Spleen (tissue), 11 donors: ENCODE measurements around the gene NIPSNAP2. TPM values are rescaled to one million over a fixed set of nuclear protein-coding genes. Genes with fewer than 3 reads are reported as not detected.

Source experiments
- DNase-seq: peaks from one replicate; pipeline ENCODE4 v3.0.0-alpha.2; 2020
- H3K27ac ChIP-seq, 8 donors: fragments of 200-600 bp; sonication (generic) in 7 of 8; 1 replicate in 4 of 8; 2 replicates in 4 of 8; pipeline versions ENCODE4 v1.5.0 to v1.8.0; 2016 to 2021; ENCODE audit warnings: inconsistent platforms in 4 of 8, mild to moderate bottlenecking in 4 of 8, moderate library complexity in 1 of 8
- H3K27me3 ChIP-seq, 7 donors: fragments of 200-600 bp; sonication (generic) in 6 of 7; replicated peaks in 1 of 7; 1 replicate in 4 of 7; 2 replicates in 3 of 7; pipeline versions ENCODE4 v1.5.0 to v1.8.0; 2016 to 2021; ENCODE audit warnings: inconsistent platforms in 3 of 7, mild to moderate bottlenecking in 1 of 7
- H3K36me3 ChIP-seq, 6 donors: fragments of 200-600 bp; sonication (generic) in 5 of 6; 1 replicate in 4 of 6; 2 replicates in 2 of 6; pipeline versions ENCODE4 v1.5.0 to v1.8.0; 2016 to 2021; ENCODE audit warnings: inconsistent platforms in 2 of 6
- H3K4me1 ChIP-seq, 6 donors: fragments of 200-600 bp; sonication (generic) in 5 of 6; 1 replicate in 3 of 6; 2 replicates in 3 of 6; pipeline versions ENCODE4 v1.5.0 to v1.8.0; 2016 to 2021; ENCODE audit warnings: inconsistent platforms in 3 of 6
- H3K4me3 ChIP-seq, 8 donors: fragments of 200-600 bp; sonication (generic) in 7 of 8; 1 replicate in 4 of 8; 2 replicates in 4 of 8; pipeline versions ENCODE4 v1.5.0 to v1.8.0; 2016 to 2021; ENCODE audit warnings: inconsistent platforms in 4 of 8, mild to moderate bottlenecking in 4 of 8, moderate library complexity in 2 of 8
- H3K9me3 ChIP-seq, 8 donors: fragments of 200-600 bp; sonication (generic) in 7 of 8; 1 replicate in 4 of 8; 2 replicates in 4 of 8; pipeline versions ENCODE4 v1.5.0 to v1.8.0; 2016 to 2021; ENCODE audit warnings: inconsistent platforms in 4 of 8
- CTCF ChIP-seq, 11 experiments: fragments of 200-600 bp in 7 of 11; fragments of 450-650 bp in 4 of 11; sonication (generic) in 4 of 11; IDR thresholded peaks in 8 of 11; conservative IDR thresholded peaks in 3 of 11; 1 replicate in 7 of 11; 2 replicates in 4 of 11; pipeline versions ENCODE4 v1.4.0 to v1.8.0; 2016 to 2021; ENCODE audit warnings: antibody characterized with exemption in 11 of 11, inconsistent platforms in 4 of 11, mild to moderate bottlenecking in 1 of 11
- POLR2A ChIP-seq, 3 donors: fragments of 450-650 bp; IDR thresholded peaks; one replicate each; pipeline ENCODE4 v1.5.1; 2017; ENCODE audit warnings: antibody characterized with exemption in 3 of 3, mild to moderate bottlenecking in 1 of 3
- POLR2AphosphoS5 ChIP-seq, 3 donors: sonication (generic); formaldehyde crosslinking; IDR thresholded peaks; one replicate each; pipeline ENCODE4 v1.5.1; 2017; ENCODE audit warnings: antibody characterized with exemption in 3 of 3
- WGBS, 5 donors: extraction: QIAGEN DNeasy Blood & Tissue Kit in 3 of 5; methylation state at CpG; one replicate each; pipeline versions ENCODE4 v1.1.5 to v1.1.7; 2013 to 2018; 5-methylcytosine and 5-hydroxymethylcytosine counted together
- intact Hi-C: fragments of 100-400 bp; cut with DNase I; formaldehyde crosslinking; loops from one replicate; pipeline ENCODE4 v1.15.0; 2023; ENCODE audit warnings: low total_unique reads
- polyA plus RNA-seq, 3 donors: library from polyadenylated mRNA; stranded (reverse); fragments of 200-250 nt; gene quantifications; one replicate each; pipeline ENCODE4 v1.2.1, GENCODE V29; 2013
- total RNA-seq, 7 donors: library from RNA; depleted of rRNA in 3 of 7; stranded (reverse); fragments of >200 nt in 3 of 7; fragmentation: NEBNext Ultra II Directional in 4 of 7; extraction: Animal tissue kit (Norgen Biotek cat#: 25700) in 4 of 7; gene quantifications; one replicate each; pipeline versions ENCODE4 v1.1.0 to v1.2.1, GENCODE V29; 2016 to 2021
- donor health status: healthy with polysubstance abuse.
- donor health status: DM: no; HTN: no; CAD: no; lungs with moderate emphysema.
- donor health status: DM: no; HTN: no; CAD: no.
- donor health status: Bipolar disorder and iron deficiency.
- donor health status: healthy.
- donor health status: DM: no; HTN: no; CAD: no.
- donor health status: DM: yes; HTN: yes; CAD: no.

Gene NIPSNAP2
- total and polyA plus RNA-seq, 10 donors: 26.8 to 54.1 (median 36.0) TPM

- H3K36me3 ChIP-seq: peaks cover 0 to 46% (median 0%) of the 10 kb centered on the region in 6 donors
- H3K27me3 ChIP-seq: no peaks in the 10 kb centered on the region
- H3K4me1 ChIP-seq: no peaks in the 10 kb centered on the region
- H3K27ac ChIP-seq: no peak overlapping the region
- DNase-seq: no peak
- intact Hi-C loops: no loop called here
- H3K9me3 ChIP-seq: peaks cover 0 to 63% (median 37%) of the 10 kb centered on the region in 8 donors
- WGBS, 5 donors: 71 to 80% (median 74%) methylated on average over 5 of the region's 5 CpGs
- H3K4me3 ChIP-seq: no peak overlapping the region
- TF ChIP-seq CTCF (IDR thresholded peaks at IDR 0.05 in 8 of 11, conservative IDR thresholded peaks at IDR 0.05 in 3 of 11): no peak
- no peak for TF ChIP-seq POLR2A (IDR thresholded peaks at IDR 0.05)
- TF ChIP-seq POLR2AphosphoS5 (IDR thresholded peaks at IDR 0.05): no peak
Observed at GRCh38 chr7:55931421-55932151, 32.8 kb upstream of the NIPSNAP2 start.

- no peaks in the 10 kb centered on the region for H3K4me1 ChIP-seq
- intact Hi-C loops: no loop called here
- no peak for DNase-seq
- peaks cover 6 to 100% (median 88%) of the 10 kb centered on the region in 8 donors for H3K9me3 ChIP-seq
- H3K36me3 ChIP-seq: peaks cover 0 to 33% (median 3%) of the 10 kb centered on the region in 6 donors
- H3K27ac ChIP-seq: no peak overlapping the region
- H3K4me3 ChIP-seq: no peak overlapping the region
- H3K27me3 ChIP-seq: no peaks in the 10 kb centered on the region
- WGBS, 5 donors: 87 to 93% (median 89%) methylated on average over 7 of the region's 7 CpGs
- no peak for TF ChIP-seq POLR2AphosphoS5 (IDR thresholded peaks at IDR 0.05)
- TF ChIP-seq CTCF (IDR thresholded peaks at IDR 0.05 in 8 of 11, conservative IDR thresholded peaks at IDR 0.05 in 3 of 11): no peak
Observed at GRCh38 chr7:55939514-55940123, 24.8 kb upstream of the NIPSNAP2 start.

- 67 to 85% (median 73%) methylated on average over 5 of the region's 5 CpGs for WGBS, 5 donors
- H3K9me3 ChIP-seq: peaks cover 0 to 54% (median 26%) of the 10 kb centered on the region in 8 donors
- no peak overlapping the region for H3K4me3 ChIP-seq
- no peak overlapping the region for H3K27ac ChIP-seq
- no peak for TF ChIP-seq POLR2AphosphoS5 (IDR thresholded peaks at IDR 0.05)
- TF ChIP-seq CTCF (IDR thresholded peaks at IDR 0.05 in 8 of 11, conservative IDR thresholded peaks at IDR 0.05 in 3 of 11): no peak
- TF ChIP-seq POLR2A (IDR thresholded peaks at IDR 0.05): no peak
- H3K36me3 ChIP-seq: no peaks in the 10 kb centered on the region
- intact Hi-C loops: no loop called here
- H3K4me1 ChIP-seq: peaks cover 0 to 5% (median 0%) of the 10 kb centered on the region in 6 donors
- no peak for DNase-seq
- no peaks in the 10 kb centered on the region for H3K27me3 ChIP-seq
Observed at GRCh38 chr7:55946545-55946944, 17.8 kb upstream of the NIPSNAP2 start.
